ENCODE results near the gene PTK7.

- TF ChIP-seq NFYB (CRISPR knock-in tag; conservative IDR thresholded peaks at IDR 0.05; ENCODE audit: low read depth): no peak
- TF ChIP-seq, protein P1, sequence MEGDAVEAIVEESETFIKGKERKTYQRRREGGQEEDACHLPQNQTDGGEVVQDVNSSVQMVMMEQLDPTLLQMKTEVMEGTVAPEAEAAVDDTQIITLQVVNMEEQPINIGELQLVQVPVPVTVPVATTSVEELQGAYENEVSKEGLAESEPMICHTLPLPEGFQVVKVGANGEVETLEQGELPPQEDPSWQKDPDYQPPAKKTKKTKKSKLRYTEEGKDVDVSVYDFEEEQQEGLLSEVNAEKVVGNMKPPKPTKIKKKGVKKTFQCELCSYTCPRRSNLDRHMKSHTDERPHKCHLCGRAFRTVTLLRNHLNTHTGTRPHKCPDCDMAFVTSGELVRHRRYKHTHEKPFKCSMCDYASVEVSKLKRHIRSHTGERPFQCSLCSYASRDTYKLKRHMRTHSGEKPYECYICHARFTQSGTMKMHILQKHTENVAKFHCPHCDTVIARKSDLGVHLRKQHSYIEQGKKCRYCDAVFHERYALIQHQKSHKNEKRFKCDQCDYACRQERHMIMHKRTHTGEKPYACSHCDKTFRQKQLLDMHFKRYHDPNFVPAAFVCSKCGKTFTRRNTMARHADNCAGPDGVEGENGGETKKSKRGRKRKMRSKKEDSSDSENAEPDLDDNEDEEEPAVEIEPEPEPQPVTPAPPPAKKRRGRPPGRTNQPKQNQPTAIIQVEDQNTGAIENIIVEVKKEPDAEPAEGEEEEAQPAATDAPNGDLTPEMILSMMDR (IDR thresholded peaks at IDR 0.05): no peak
- TF ChIP-seq TEAD4 (CRISPR knock-in tag; IDR thresholded peaks at IDR 0.05): no peak
- TF ChIP-seq HMGA2 (CRISPR knock-in tag; IDR thresholded peaks at IDR 0.05): no peak
- TF ChIP-seq ZNF232 (CRISPR knock-in tag; IDR thresholded peaks at IDR 0.05): no peak
- no peak for TF ChIP-seq SP1 (CRISPR knock-in tag; conservative IDR thresholded peaks at IDR 0.05)
- TF ChIP-seq NFE2L1 (CRISPR knock-in tag; IDR thresholded peaks at IDR 0.05): no peak
- no peak for TF ChIP-seq RELA (CRISPR knock-in tag; IDR thresholded peaks at IDR 0.05; ENCODE audit: borderline replicate concordance)
- TF ChIP-seq NR3C1 (CRISPR knock-in tag; conservative IDR thresholded peaks at IDR 0.05; ENCODE audit: low read depth): no peak
These were observed 13.9 kb downstream of the PTK7 start for GRCh38 chr6:43089874-43090558.

Data from WTC11 (cell line).